Tongue (tissue), 2 donors: ENCODE measurements around the gene LAT. TPM values are rescaled to one million over a fixed set of nuclear protein-coding genes. Genes with fewer than 3 reads are reported as not detected.

Source experiments
- DNase-seq: peaks from one replicate; pipeline ENCODE4 v3.0.0-alpha.2; 2015
- total RNA-seq: library from RNA; depleted of rRNA; stranded (reverse); fragments of >200 nt; gene quantifications from one replicate; pipeline ENCODE4 v1.2.3, GENCODE V29; 2014

The LAT gene
- total RNA-seq, 1 donor from 2014 or later, result 1.7 TPM

- DNase-seq, result no peak
Measured at GRCh38 chr16:29009050-29009837, 24.4 kb downstream of the LAT start.

GRCh38 chr16:29009838-29010166 is 24.9 kb downstream of the LAT start:
- no peak for DNase-seq

GRCh38 chr16:29011112-29011511 is 26.3 kb downstream of the LAT start:
- no peak for DNase-seq

GRCh38 chr16:29011851-29012250 is 27.0 kb downstream of the LAT start:
- DNase-seq, result no peak

GRCh38 chr16:29012913-29013553 is 28.2 kb downstream of the LAT start:
- no peak for DNase-seq

- DNase-seq, result no peak
Measured at GRCh38 chr16:29014561-29015069, 29.8 kb downstream of the LAT start.

GRCh38 chr16:29022196-29022595 is 37.3 kb downstream of the LAT start:
- no peak for DNase-seq

GRCh38 chr16:29023279-29024277 is 38.7 kb downstream of the LAT start:
- no peak for DNase-seq

- no peak for DNase-seq
Measured at GRCh38 chr16:29024278-29024677, 39.4 kb downstream of the LAT start.

- DNase-seq, result no peak
Measured at GRCh38 chr16:29025218-29025617, 40.4 kb downstream of the LAT start.

GRCh38 chr16:29025735-29026134 is 40.9 kb downstream of the LAT start:
- no peak for DNase-seq

GRCh38 chr16:29028457-29029167 is 43.8 kb downstream of the LAT start:
- no peak for DNase-seq

- DNase-seq, result peak; percentile 41
Measured at GRCh38 chr16:29029168-29029994, 44.5 kb downstream of the LAT start.

- no peak for DNase-seq
Measured at GRCh38 chr16:29030086-29030840, 45.4 kb downstream of the LAT start.

Other genes with a start within 250 kb of the LAT start
- gene NPIPB9, start 233.3 kb upstream of the LAT start, total RNA-seq, result 7.4 TPM
- 36.0 TPM for gene ATXN2L, start 162.1 kb upstream of the LAT start, total RNA-seq
- 82.1 TPM for gene TUFM, start 138.7 kb upstream of the LAT start, total RNA-seq
- gene SH2B1, start 121.2 kb upstream of the LAT start, total RNA-seq, result 16.2 TPM
- 850 TPM for gene ATP2A1, start 106.6 kb upstream of the LAT start, total RNA-seq
- gene RABEP2, start 59.8 kb upstream of the LAT start, total RNA-seq, result 30.7 TPM
- not detected for gene CD19, start 53.1 kb upstream of the LAT start, total RNA-seq
- 19.1 TPM for gene NFATC2IP, start 34.1 kb upstream of the LAT start, total RNA-seq
- gene SPNS1, start 10.3 kb upstream of the LAT start, total RNA-seq, result 14.8 TPM